Thyroid gland (tissue), 4 donors: ENCODE results near the gene FAM171A1.

Experiments
- POLR2A ChIP-seq, 2 donors: fragments of 450-650 bp; IDR thresholded peaks; one replicate each; pipeline ENCODE4 v1.6.1; 2017; ENCODE audit warnings: antibody characterized with exemption in 2 of 2, mild to moderate bottlenecking in 2 of 2, moderate library complexity in 1 of 2
- TF ChIP-seq, protein P1 (sequence below), 6 experiments: fragments of 200-600 bp in 3 of 6; fragments of 450-650 bp in 3 of 6; sonication (generic) in 3 of 6; IDR thresholded peaks; one replicate each; pipeline ENCODE4 v1.5.1; 2016 to 2019; ENCODE audit warnings: antibody characterized with exemption in 6 of 6, mild to moderate bottlenecking in 2 of 6, inconsistent platforms in 1 of 6, moderate library complexity in 1 of 6

DNA sequence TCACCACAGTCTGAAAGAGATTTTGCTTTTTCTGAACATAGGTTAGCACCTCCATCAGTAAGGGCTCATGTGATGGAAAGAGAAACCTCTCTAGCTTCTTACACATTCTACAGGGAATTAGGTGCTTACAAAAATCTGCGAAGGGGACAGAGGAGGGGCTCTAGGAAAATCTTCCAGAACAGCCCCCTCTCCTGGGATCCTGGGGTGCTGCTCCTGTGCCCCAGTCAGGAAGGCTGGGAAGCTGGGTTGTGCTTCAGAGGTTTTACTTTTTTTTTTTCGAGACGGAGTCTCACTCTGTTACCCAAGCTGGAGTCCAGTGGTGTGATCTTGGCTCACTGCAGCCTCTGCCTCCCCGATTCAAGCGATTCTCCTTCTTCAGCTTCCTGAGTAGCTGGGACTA, 7.5 kb upstream of the FAM171A1 start:
- no peak for TF ChIP-seq POLR2A (IDR thresholded peaks at IDR 0.05)
- TF ChIP-seq, protein P1, sequence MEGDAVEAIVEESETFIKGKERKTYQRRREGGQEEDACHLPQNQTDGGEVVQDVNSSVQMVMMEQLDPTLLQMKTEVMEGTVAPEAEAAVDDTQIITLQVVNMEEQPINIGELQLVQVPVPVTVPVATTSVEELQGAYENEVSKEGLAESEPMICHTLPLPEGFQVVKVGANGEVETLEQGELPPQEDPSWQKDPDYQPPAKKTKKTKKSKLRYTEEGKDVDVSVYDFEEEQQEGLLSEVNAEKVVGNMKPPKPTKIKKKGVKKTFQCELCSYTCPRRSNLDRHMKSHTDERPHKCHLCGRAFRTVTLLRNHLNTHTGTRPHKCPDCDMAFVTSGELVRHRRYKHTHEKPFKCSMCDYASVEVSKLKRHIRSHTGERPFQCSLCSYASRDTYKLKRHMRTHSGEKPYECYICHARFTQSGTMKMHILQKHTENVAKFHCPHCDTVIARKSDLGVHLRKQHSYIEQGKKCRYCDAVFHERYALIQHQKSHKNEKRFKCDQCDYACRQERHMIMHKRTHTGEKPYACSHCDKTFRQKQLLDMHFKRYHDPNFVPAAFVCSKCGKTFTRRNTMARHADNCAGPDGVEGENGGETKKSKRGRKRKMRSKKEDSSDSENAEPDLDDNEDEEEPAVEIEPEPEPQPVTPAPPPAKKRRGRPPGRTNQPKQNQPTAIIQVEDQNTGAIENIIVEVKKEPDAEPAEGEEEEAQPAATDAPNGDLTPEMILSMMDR (IDR thresholded peaks at IDR 0.05), result no peak
